Liver (tissue), 3 donors: ENCODE results near the gene PIPOX.

Source experiments
- ATF3 ChIP-seq: IDR thresholded peaks from 2 replicates; pipeline ENCODE4 v1.6.1; 2016; ENCODE audit warnings: antibody characterized with exemption
- CTCF ChIP-seq: fragments of 150-350 bp; IDR thresholded peaks from 2 replicates; pipeline ENCODE4 v1.5.1; 2017; ENCODE audit warnings: improper control_type of control experiment, low read depth, low read length; ENCODE audit not compliant: missing input control
- FOXA1 ChIP-seq: IDR thresholded peaks from 2 replicates; pipeline ENCODE4 v1.6.1; 2016; ENCODE audit warnings: antibody characterized with exemption
- GABPA ChIP-seq, 2 donors: IDR thresholded peaks in 1 of 2; conservative IDR thresholded peaks in 1 of 2; 2 replicates each; pipeline ENCODE4 v1.6.1; 2016; ENCODE audit warnings: antibody characterized with exemption in 2 of 2, mild to moderate bottlenecking in 1 of 2, moderate library complexity in 1 of 2
- RAD21 ChIP-seq, 2 donors: IDR thresholded peaks; 2 replicates each; pipeline ENCODE4 v1.6.1; 2016; ENCODE audit warnings: antibody characterized with exemption in 2 of 2, mild to moderate bottlenecking in 2 of 2
- REST ChIP-seq: IDR thresholded peaks from 2 replicates; pipeline ENCODE4 v1.6.1; 2016; ENCODE audit warnings: antibody characterized with exemption, mild to moderate bottlenecking
- RXRA ChIP-seq, 2 donors: IDR thresholded peaks; 2 replicates each; pipeline ENCODE4 v1.6.1; 2017 to 2018; ENCODE audit warnings: antibody characterized with exemption in 2 of 2, mild to moderate bottlenecking in 1 of 2
- SP1 ChIP-seq: IDR thresholded peaks from 2 replicates; pipeline ENCODE4 v1.6.1; 2018; ENCODE audit warnings: antibody characterized with exemption, mild to moderate bottlenecking
- TF ChIP-seq, protein P1 (sequence below): IDR thresholded peaks from 2 replicates; pipeline ENCODE4 v1.6.1; 2016; ENCODE audit warnings: antibody characterized with exemption
- donor health status: healthy.
- donor health status: healthy.

DNA sequence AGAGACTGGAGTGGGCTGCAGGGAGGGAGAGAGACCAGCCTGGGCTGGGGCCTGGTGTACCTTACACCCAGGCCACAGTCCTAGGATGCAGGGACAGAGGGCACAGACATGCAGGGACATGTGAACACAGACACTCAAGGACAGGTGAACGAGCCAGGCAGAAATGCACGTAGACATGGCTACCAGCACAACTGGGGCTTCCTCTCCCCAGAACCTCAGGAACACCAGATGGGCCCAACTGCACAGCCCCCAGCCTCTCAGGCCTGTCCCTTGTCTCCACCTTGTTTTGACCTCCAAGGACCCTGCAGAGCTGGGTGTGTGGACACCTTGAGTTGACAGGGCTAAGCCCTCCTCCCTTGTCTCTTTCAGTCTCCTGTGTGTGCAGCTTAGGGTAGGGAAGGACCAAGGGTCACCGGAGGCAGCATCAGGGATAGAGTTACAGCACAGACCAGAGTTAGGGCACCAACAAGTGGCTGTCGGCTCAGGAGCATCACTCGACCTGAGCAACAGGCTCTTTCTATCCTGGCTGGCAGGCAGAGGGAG is 46.3 kb upstream of the PIPOX start:
- no peak for TF ChIP-seq CTCF
- TF ChIP-seq REST = no peak
- TF ChIP-seq RXRA (IDR thresholded peaks at IDR 0.05) = no peak
- no peak for TF ChIP-seq ATF3
- no peak for TF ChIP-seq GABPA (IDR thresholded peaks at IDR 0.05 in 1 of 2, conservative IDR thresholded peaks at IDR 0.05 in 1 of 2)
- no peak for TF ChIP-seq SP1
- TF ChIP-seq FOXA1 = no peak
- TF ChIP-seq, protein P1, sequence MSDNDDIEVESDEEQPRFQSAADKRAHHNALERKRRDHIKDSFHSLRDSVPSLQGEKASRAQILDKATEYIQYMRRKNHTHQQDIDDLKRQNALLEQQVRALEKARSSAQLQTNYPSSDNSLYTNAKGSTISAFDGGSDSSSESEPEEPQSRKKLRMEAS = no peak
- TF ChIP-seq RAD21 (IDR thresholded peaks at IDR 0.05) = no peak
